ENCODE data around the gene MED13L.

MED13L gene

GRCh38 chr12:116262741-116263140 is 14.8 kb downstream of the MED13L start:
- no peak for TF ChIP-seq BHLHE40 (IDR thresholded peaks at IDR 0.05; ENCODE audit: borderline replicate concordance)
- no peak for TF ChIP-seq FOXA1 (IDR thresholded peaks at IDR 0.05)
- TF ChIP-seq PKNOX1 (IDR thresholded peaks at IDR 0.05) = no peak
- ChIA-PET POLR2A (no interaction called here), CTCF (interaction anchor here (0.7 kb wide), 1 partner anchor 175 kb away, joined by 3 read pairs; no protein-coding TSS in a partner anchor)
- no peak for DNase-seq (ENCODE audit: extremely low spot score)

- POLR2A ChIA-PET = interaction anchor here (0.7 kb wide), 1 partner anchor 16 kb away, joined by 4 read pairs; the partner anchor contains the start of gene MED13L
These were observed 15.9 kb downstream of the MED13L start for GRCh38 chr12:116261525-116262100.

GRCh38 chr12:116259800-116260577 is 17.5 kb downstream of the MED13L start:
- no peak for DNase-seq (ENCODE audit: extremely low spot score)
- CTCF ChIA-PET = no interaction called here
- POLR2A ChIA-PET = no interaction called here

More at GRCh38 chr12:116261525-116262100, 15.9 kb downstream of the MED13L start:
- DNase-seq (ENCODE audit: extremely low spot score) = no peak
- CTCF ChIA-PET = interaction anchor here (0.6 kb wide), 1 partner anchor 278 kb away, joined by 9 read pairs; no protein-coding TSS in a partner anchor
- TF ChIP-seq FOXA1 (IDR thresholded peaks at IDR 0.05) = no peak
- TF ChIP-seq FOXM1 (IDR thresholded peaks at IDR 0.05; ENCODE audit: borderline replicate concordance) = no peak
- no peak for TF ChIP-seq SUZ12 (IDR thresholded peaks at IDR 0.05)
- TF ChIP-seq ZNF384 (IDR thresholded peaks at IDR 0.05) = no peak
- no peak for TF ChIP-seq BHLHE40 (IDR thresholded peaks at IDR 0.05; ENCODE audit: borderline replicate concordance)
- TF ChIP-seq PKNOX1 (IDR thresholded peaks at IDR 0.05) = no peak
- TF ChIP-seq ELF4 (IDR thresholded peaks at IDR 0.05) = no peak
- no peak for TF ChIP-seq CTBP1 (IDR thresholded peaks at IDR 0.05; ENCODE audit: borderline replicate concordance)
- TF ChIP-seq TARDBP (IDR thresholded peaks at IDR 0.05) = no peak
- no peak for TF ChIP-seq SP1 (IDR thresholded peaks at IDR 0.05)
- TF ChIP-seq L3MBTL2 (conservative IDR thresholded peaks at IDR 0.05) = no peak
- TF ChIP-seq FOXK2 (IDR thresholded peaks at IDR 0.05) = no peak
- no peak for TF ChIP-seq LEF1 (IDR thresholded peaks at IDR 0.05; ENCODE audit: borderline replicate concordance)
- no peak for TF ChIP-seq ARNT (IDR thresholded peaks at IDR 0.05)
- TF ChIP-seq NFRKB (IDR thresholded peaks at IDR 0.05) = no peak

GRCh38 chr12:116257826-116258225 is 19.7 kb downstream of the MED13L start:
- no peak for DNase-seq (ENCODE audit: extremely low spot score)
- TF ChIP-seq FOXA1 (IDR thresholded peaks at IDR 0.05) = no peak
- POLR2A ChIA-PET = interaction anchor here (1.3 kb wide), 1 partner anchor 9 kb away, joined by 3 read pairs; no protein-coding TSS in a partner anchor
- CTCF ChIA-PET = interaction anchor here (0.6 to 1.1 kb wide), 3 partner anchors 9 to 196 kb away, joined by 3 to 4 read pairs (median 4); no protein-coding TSS in a partner anchor

More at GRCh38 chr12:116259800-116260577, 17.5 kb downstream of the MED13L start:
- TF ChIP-seq NFRKB (IDR thresholded peaks at IDR 0.05) (no peak), FOXM1 (IDR thresholded peaks at IDR 0.05; ENCODE audit: borderline replicate concordance) (no peak), SP1 (IDR thresholded peaks at IDR 0.05) (no peak), HDGF (IDR thresholded peaks at IDR 0.05; ENCODE audit: borderline replicate concordance) (no peak), CTBP1 (IDR thresholded peaks at IDR 0.05; ENCODE audit: borderline replicate concordance) (no peak), TARDBP (IDR thresholded peaks at IDR 0.05) (no peak), FOXA1 (IDR thresholded peaks at IDR 0.05) (no peak), BHLHE40 (IDR thresholded peaks at IDR 0.05; ENCODE audit: borderline replicate concordance) (no peak), ZNF384 (IDR thresholded peaks at IDR 0.05) (no peak), ELF4 (IDR thresholded peaks at IDR 0.05) (no peak), FOXK2 (IDR thresholded peaks at IDR 0.05) (no peak), LEF1 (IDR thresholded peaks at IDR 0.05; ENCODE audit: borderline replicate concordance) (no peak), L3MBTL2 (conservative IDR thresholded peaks at IDR 0.05) (no peak), ARNT (IDR thresholded peaks at IDR 0.05) (no peak)

GRCh38 chr12:116257215-116257614 is 20.3 kb downstream of the MED13L start:
- peak; percentile 37 for DNase-seq (ENCODE audit: extremely low spot score)
- TF ChIP-seq LEF1 (IDR thresholded peaks at IDR 0.05; ENCODE audit: borderline replicate concordance) = no peak
- no peak for TF ChIP-seq BHLHE40 (IDR thresholded peaks at IDR 0.05; ENCODE audit: borderline replicate concordance)
- TF ChIP-seq PKNOX1 (IDR thresholded peaks at IDR 0.05) = peak; percentile 38; the same call in 1 of the 2 replicates
- no peak for TF ChIP-seq ELF4 (IDR thresholded peaks at IDR 0.05)
- TF ChIP-seq FOXA1 (IDR thresholded peaks at IDR 0.05) = no peak
- 0 out of 2 replicates have a peak, but pooled peaks have one; percentile 58 for TF ChIP-seq FOXK2 (IDR thresholded peaks at IDR 0.05)
- TF ChIP-seq ARNT (IDR thresholded peaks at IDR 0.05) = no peak
- TF ChIP-seq L3MBTL2 (conservative IDR thresholded peaks at IDR 0.05) = no peak
- TF ChIP-seq NFRKB (IDR thresholded peaks at IDR 0.05) = no peak
- ChIA-PET CTCF (no interaction called here), POLR2A (interaction anchor here (0.5 kb wide), 1 partner anchor 185 kb away, joined by 3 read pairs; no protein-coding TSS in a partner anchor)

- DNase-seq (ENCODE audit: extremely low spot score) = no peak
- ChIA-PET POLR2A (no interaction called here), CTCF (interaction anchor here (0.6 kb wide), 1 partner anchor 34 kb away, joined by 3 read pairs; no protein-coding TSS in a partner anchor)
- TF ChIP-seq ZNF384 (IDR thresholded peaks at IDR 0.05) (peak; percentile 54; the same call in 1 of the 2 replicates), ELF4 (IDR thresholded peaks at IDR 0.05) (no peak)
These were observed 27.6 kb downstream of the MED13L start for GRCh38 chr12:116249938-116250337.

All from HEK293T (cell line).